ENCODE data around the gene RNF112.

DNA sequence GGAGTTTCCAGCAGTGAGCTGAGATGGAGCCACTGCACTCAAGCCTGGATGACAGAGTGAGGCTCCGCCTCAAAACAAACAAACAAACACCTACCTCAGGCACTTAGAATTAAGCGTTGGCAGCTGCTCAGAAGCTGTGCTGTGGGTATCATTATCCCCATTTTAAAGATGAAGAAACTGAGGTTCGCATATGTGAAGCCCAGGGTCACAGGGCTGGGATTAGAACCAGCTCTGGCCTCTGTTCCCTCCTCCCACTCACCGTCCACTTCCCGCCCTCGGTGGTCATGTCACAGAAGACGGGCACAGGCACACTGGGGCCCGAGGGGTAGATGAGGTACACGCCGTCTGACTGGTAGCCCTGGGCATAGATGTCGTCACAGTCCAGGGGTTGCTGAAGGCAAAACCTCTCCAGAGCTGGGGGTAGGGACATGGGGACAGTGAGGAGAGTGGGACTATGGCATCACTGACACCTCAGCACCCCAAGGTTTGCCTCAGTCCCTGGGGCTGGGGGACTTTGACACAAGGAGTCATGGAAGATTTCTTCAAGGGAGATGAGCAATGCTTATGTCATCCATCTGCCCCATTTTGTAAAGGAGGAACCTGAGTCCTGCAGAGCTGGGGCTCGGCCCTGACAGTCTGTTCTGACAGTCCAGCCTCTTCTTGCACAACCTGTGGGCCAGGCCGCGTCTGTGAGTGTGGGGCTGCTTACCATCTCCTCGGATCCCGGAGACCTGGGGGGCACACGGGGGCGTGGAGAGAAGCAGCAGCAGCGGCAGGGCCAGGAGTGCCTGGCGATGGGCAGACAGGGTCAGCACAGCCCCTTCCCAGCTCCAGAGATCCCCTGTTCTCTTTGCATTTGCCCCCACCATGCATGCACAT is 24.7 kb upstream of the RNF112 start:
- TF ChIP-seq, protein P1, sequence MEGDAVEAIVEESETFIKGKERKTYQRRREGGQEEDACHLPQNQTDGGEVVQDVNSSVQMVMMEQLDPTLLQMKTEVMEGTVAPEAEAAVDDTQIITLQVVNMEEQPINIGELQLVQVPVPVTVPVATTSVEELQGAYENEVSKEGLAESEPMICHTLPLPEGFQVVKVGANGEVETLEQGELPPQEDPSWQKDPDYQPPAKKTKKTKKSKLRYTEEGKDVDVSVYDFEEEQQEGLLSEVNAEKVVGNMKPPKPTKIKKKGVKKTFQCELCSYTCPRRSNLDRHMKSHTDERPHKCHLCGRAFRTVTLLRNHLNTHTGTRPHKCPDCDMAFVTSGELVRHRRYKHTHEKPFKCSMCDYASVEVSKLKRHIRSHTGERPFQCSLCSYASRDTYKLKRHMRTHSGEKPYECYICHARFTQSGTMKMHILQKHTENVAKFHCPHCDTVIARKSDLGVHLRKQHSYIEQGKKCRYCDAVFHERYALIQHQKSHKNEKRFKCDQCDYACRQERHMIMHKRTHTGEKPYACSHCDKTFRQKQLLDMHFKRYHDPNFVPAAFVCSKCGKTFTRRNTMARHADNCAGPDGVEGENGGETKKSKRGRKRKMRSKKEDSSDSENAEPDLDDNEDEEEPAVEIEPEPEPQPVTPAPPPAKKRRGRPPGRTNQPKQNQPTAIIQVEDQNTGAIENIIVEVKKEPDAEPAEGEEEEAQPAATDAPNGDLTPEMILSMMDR (IDR thresholded peaks at IDR 0.05): no peak
- TF ChIP-seq EZH2 (IDR thresholded peaks at IDR 0.05): no peak
